HepG2 (cell line): ENCODE data around the gene ZNF101. TPM values are rescaled to one million over a fixed set of nuclear protein-coding genes. Genes with fewer than 3 reads are reported as not detected.

Source experiments
- ATAD3A ChIP-seq: sonication (generic); formaldehyde crosslinking; IDR thresholded peaks from 2 replicates; pipeline ENCODE4 v1.4.0; 2020; ENCODE audit warnings: missing genetic modification reagents
- DZIP1 ChIP-seq: sonication (generic); formaldehyde crosslinking; IDR thresholded peaks from 2 replicates; pipeline ENCODE4 v1.5.0; 2020; ENCODE audit warnings: mild to moderate bottlenecking, missing genetic modification reagents
- HMGA1 ChIP-seq: sonication (generic); formaldehyde crosslinking; conservative IDR thresholded peaks from 2 replicates; pipeline ENCODE4 v1.4.0; 2020; ENCODE audit warnings: missing genetic modification reagents
- IKZF4 ChIP-seq: sonication (generic); formaldehyde crosslinking; IDR thresholded peaks from 2 replicates; pipeline ENCODE4 v1.5.1; 2020; ENCODE audit warnings: borderline replicate concordance, mild to moderate bottlenecking, low read depth, missing genetic modification reagents; ENCODE audit errors: not compliant biosample characterization
- KLF12 ChIP-seq: sonication (generic); formaldehyde crosslinking; IDR thresholded peaks from 2 replicates; pipeline ENCODE4 v1.4.0; 2020; ENCODE audit warnings: missing genetic modification reagents, borderline replicate concordance
- MTA1 ChIP-seq: sonication (generic); formaldehyde crosslinking; IDR thresholded peaks from 2 replicates; pipeline ENCODE4 v1.4.0; 2020; ENCODE audit warnings: missing genetic modification reagents, mild to moderate bottlenecking, borderline replicate concordance
- SIN3A ChIP-seq: IDR thresholded peaks from 2 replicates; pipeline ENCODE4 v1.6.1; 2011; ENCODE audit warnings: low read depth, mild to moderate bottlenecking, control low read depth, low read length, borderline replicate concordance
- SP140L ChIP-seq: sonication (generic); formaldehyde crosslinking; IDR thresholded peaks from 2 replicates; pipeline ENCODE4 v1.4.0; 2020; ENCODE audit warnings: missing genetic modification reagents, borderline replicate concordance
- TCF7 ChIP-seq: sonication (generic); IDR thresholded peaks from 2 replicates; pipeline ENCODE4 v1.6.1; 2016; ENCODE audit warnings: antibody characterized with exemption, low read depth
- ZFP62 ChIP-seq: sonication (generic); formaldehyde crosslinking; IDR thresholded peaks from 2 replicates; pipeline ENCODE4 v1.4.0; 2020; ENCODE audit warnings: missing genetic modification reagents
- ZMYM3 ChIP-seq: sonication (generic); formaldehyde crosslinking; IDR thresholded peaks from 2 replicates; pipeline ENCODE4 v1.5.1; 2020; ENCODE audit warnings: mild to moderate bottlenecking, missing genetic modification reagents
- ZNF12 ChIP-seq: sonication (generic); formaldehyde crosslinking; IDR thresholded peaks from 2 replicates; pipeline ENCODE4 v1.5.0; 2020; ENCODE audit warnings: missing genetic modification reagents
- ZNF260 ChIP-seq: sonication (generic); formaldehyde crosslinking; IDR thresholded peaks from 2 replicates; pipeline ENCODE4 v1.4.0; 2020; ENCODE audit warnings: missing genetic modification reagents, low read depth, mild to moderate bottlenecking, borderline replicate concordance
- ZNF34 ChIP-seq: sonication (generic); formaldehyde crosslinking; IDR thresholded peaks from 2 replicates; pipeline ENCODE4 v1.4.0; 2020; ENCODE audit warnings: mild to moderate bottlenecking, missing genetic modification reagents, borderline replicate concordance
- ZNF737 ChIP-seq: sonication (generic); formaldehyde crosslinking; IDR thresholded peaks from 2 replicates; pipeline ENCODE4 v1.5.0; 2020; ENCODE audit warnings: missing genetic modification reagents, mild to moderate bottlenecking, borderline replicate concordance
- polyA plus RNA-seq, 8 experiments: library from polyadenylated mRNA; depleted of rRNA in 3 of 8; stranded (reverse) in 7 of 8; unstranded in 1 of 8; fragments of >200 nt; fragmentation: Illumina TruSeq in 4 of 8; extraction: Trizol in 4 of 8; gene quantifications; 2 replicates each; pipeline versions ENCODE4 v1.2.1 to v1.2.3, GENCODE V29; 2011 to 2016; ENCODE audit warnings: low read depth in 4 of 8, missing spikeins in 1 of 8, mixed read lengths in 1 of 8; ENCODE audit not compliant: insufficient read depth in 1 of 8
- total RNA-seq, 5 experiments: library from RNA; depleted of rRNA; stranded (reverse); fragments of >200 nt; fragmentation: Illumina TruSeq; extraction: Trizol; gene quantifications; 2 replicates each; pipeline ENCODE4 v1.2.3, GENCODE V29; 2016; ENCODE audit warnings: low read depth in 1 of 5
- TF ChIP-seq, protein P1 (sequence below): sonication (generic); formaldehyde crosslinking; IDR thresholded peaks from 2 replicates; pipeline ENCODE4 v1.4.0; 2020; ENCODE audit warnings: mild to moderate bottlenecking, missing genetic modification reagents, borderline replicate concordance
- TF ChIP-seq, protein P2 (sequence below): sonication (generic); formaldehyde crosslinking; IDR thresholded peaks from 2 replicates; pipeline ENCODE4; 2020; ENCODE audit warnings: missing genetic modification reagents, mild to moderate bottlenecking, borderline replicate concordance

Gene ZNF101
- total and polyA plus RNA-seq, 2 of the 13 experiments (the other 11 are each of a cell fraction or from before 2014, with no cell fraction given): 12.9 to 28.9 TPM

DNA sequence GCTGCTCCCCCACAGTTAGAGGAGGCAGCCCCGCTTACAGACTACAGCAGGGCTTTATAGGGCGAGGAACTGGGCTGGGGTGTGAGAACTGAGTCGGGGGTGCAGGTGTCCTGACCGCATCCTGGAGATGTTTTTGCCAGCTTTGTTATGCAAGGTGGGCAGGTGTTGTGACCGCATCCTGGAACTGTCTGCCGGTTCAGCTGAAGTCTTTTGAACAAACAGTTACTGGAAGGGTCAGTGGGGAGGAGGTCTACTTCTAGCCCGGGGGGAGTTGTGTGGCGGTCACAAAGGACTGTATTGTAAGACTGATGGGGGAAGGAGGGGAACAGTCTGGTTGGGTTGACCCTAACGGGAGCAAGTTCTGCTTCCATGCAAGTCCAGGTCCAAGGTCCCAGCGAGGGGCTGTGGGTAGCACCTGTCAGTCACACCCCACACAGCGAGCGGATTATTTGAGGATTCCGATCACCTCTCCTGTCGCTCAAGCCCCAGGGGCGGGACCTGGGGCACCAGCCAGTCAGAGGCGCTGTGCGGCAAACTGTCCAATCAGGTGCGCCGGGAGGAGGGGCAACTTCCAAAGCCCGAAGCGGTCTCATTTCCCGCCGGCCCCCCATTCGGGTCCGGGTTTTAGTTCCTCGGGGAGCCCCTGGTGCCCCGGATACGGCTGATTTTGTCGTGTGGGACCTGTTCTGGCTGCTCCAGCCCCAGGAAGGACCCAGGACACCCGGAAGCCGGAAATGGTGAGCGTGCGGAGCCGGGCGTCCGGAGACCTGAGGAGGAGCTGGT, at the start of gene ZNF101 (continued):
- TF ChIP-seq, protein P1, sequence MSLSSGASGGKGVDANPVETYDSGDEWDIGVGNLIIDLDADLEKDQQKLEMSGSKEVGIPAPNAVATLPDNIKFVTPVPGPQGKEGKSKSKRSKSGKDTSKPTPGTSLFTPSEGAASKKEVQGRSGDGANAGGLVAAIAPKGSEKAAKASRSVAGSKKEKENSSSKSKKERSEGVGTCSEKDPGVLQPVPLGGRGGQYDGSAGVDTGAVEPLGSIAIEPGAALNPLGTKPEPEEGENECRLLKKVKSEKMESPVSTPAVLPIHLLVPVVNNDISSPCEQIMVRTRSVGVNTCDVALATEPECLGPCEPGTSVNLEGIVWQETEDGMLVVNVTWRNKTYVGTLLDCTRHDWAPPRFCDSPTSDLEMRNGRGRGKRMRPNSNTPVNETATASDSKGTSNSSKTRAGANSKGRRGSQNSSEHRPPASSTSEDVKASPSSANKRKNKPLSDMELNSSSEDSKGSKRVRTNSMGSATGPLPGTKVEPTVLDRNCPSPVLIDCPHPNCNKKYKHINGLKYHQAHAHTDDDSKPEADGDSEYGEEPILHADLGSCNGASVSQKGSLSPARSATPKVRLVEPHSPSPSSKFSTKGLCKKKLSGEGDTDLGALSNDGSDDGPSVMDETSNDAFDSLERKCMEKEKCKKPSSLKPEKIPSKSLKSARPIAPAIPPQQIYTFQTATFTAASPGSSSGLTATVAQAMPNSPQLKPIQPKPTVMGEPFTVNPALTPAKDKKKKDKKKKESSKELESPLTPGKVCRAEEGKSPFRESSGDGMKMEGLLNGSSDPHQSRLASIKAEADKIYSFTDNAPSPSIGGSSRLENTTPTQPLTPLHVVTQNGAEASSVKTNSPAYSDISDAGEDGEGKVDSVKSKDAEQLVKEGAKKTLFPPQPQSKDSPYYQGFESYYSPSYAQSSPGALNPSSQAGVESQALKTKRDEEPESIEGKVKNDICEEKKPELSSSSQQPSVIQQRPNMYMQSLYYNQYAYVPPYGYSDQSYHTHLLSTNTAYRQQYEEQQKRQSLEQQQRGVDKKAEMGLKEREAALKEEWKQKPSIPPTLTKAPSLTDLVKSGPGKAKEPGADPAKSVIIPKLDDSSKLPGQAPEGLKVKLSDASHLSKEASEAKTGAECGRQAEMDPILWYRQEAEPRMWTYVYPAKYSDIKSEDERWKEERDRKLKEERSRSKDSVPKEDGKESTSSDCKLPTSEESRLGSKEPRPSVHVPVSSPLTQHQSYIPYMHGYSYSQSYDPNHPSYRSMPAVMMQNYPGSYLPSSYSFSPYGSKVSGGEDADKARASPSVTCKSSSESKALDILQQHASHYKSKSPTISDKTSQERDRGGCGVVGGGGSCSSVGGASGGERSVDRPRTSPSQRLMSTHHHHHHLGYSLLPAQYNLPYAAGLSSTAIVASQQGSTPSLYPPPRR (CRISPR knock-in tag): peak; percentile 75
- TF ChIP-seq, protein P2, sequence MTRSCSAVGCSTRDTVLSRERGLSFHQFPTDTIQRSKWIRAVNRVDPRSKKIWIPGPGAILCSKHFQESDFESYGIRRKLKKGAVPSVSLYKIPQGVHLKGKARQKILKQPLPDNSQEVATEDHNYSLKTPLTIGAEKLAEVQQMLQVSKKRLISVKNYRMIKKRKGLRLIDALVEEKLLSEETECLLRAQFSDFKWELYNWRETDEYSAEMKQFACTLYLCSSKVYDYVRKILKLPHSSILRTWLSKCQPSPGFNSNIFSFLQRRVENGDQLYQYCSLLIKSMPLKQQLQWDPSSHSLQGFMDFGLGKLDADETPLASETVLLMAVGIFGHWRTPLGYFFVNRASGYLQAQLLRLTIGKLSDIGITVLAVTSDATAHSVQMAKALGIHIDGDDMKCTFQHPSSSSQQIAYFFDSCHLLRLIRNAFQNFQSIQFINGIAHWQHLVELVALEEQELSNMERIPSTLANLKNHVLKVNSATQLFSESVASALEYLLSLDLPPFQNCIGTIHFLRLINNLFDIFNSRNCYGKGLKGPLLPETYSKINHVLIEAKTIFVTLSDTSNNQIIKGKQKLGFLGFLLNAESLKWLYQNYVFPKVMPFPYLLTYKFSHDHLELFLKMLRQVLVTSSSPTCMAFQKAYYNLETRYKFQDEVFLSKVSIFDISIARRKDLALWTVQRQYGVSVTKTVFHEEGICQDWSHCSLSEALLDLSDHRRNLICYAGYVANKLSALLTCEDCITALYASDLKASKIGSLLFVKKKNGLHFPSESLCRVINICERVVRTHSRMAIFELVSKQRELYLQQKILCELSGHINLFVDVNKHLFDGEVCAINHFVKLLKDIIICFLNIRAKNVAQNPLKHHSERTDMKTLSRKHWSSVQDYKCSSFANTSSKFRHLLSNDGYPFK: no peak
- TF ChIP-seq ZNF12 (CRISPR knock-in tag) (no peak), ZNF260 (CRISPR knock-in tag) (no peak), TCF7 (peak; percentile 61; the same call in 1 of the 2 replicates), IKZF4 (no peak), HMGA1 (no peak), ZMYM3 (CRISPR knock-in tag) (no peak), MTA1 (peak; percentile 41; the same call in 1 of the 2 replicates), SIN3A (no peak; the same call in 1 of the 2 replicates), ZNF737 (no peak), SP140L (CRISPR knock-in tag) (no peak), KLF12 (CRISPR knock-in tag) (peak; percentile 81; the same call in 1 of the 2 replicates), ZNF34 (CRISPR knock-in tag) (peak; percentile 77; the same call in 1 of the 2 replicates), DZIP1 (CRISPR knock-in tag) (no peak), ZFP62 (no peak), ATAD3A (CRISPR knock-in tag) (no peak)
